K562 (cell line): ENCODE measurements around the gene C6orf47. TPM values are rescaled to one million over a fixed set of nuclear protein-coding genes. Genes with fewer than 3 reads are reported as not detected.

Experiments
- ELF2 ChIP-seq: fragments of 250-450 bp; sonication (Bioruptor Pico); IDR thresholded peaks from 2 replicates; pipeline ENCODE4 v1.5.0; 2021; ENCODE audit warnings: mild to moderate bottlenecking
- ELF4 ChIP-seq: fragments of 450-650 bp; formaldehyde crosslinking; IDR thresholded peaks from 2 replicates; pipeline ENCODE4 v1.4.0; 2022; ENCODE audit warnings: missing genetic modification characterization
- HMGN3 ChIP-seq: IDR thresholded peaks from 2 replicates; pipeline ENCODE4 v1.6.1; 2011; ENCODE audit warnings: borderline replicate concordance, low read depth, mild to moderate bottlenecking, mixed read lengths, low read length; ENCODE audit not compliant: insufficient read length; ENCODE audit errors: extremely low read depth
- ILK ChIP-seq: fragments of 450-650 bp; IDR thresholded peaks from 2 replicates; pipeline ENCODE4 v1.6.1; 2016; ENCODE audit warnings: missing genetic modification characterization, low read depth, mild to moderate bottlenecking, missing compliant biosample characterization, moderate library complexity, borderline replicate concordance
- KLF1 ChIP-seq: fragments of 450-650 bp; IDR thresholded peaks from 2 replicates; pipeline ENCODE4 v1.6.1; 2016; ENCODE audit warnings: missing genetic modification characterization, missing compliant biosample characterization
- NFIX ChIP-seq: fragments of 250-450 bp; sonication (Bioruptor Pico); IDR thresholded peaks from 2 replicates; pipeline ENCODE4 v1.4.0; 2020; ENCODE audit warnings: low read depth, mild to moderate bottlenecking, moderate library complexity
- RBM22 ChIP-seq: fragments of 200-400 bp; formaldehyde crosslinking; IDR thresholded peaks from 2 replicates; pipeline ENCODE4 v1.6.1; 2018; ENCODE audit warnings: low read length, low read depth; ENCODE audit not compliant: poor library complexity, severe bottlenecking
- ZNF143 ChIP-seq: sonication (generic); formaldehyde crosslinking; IDR thresholded peaks from 2 replicates; pipeline ENCODE4 v1.9.0; 2022; ENCODE audit warnings: mild to moderate bottlenecking, missing genetic modification reagents
- ZNF24 ChIP-seq: fragments of 450-650 bp; IDR thresholded peaks from 2 replicates; pipeline ENCODE4 v1.6.1; 2016
- ZNF436 ChIP-seq: fragments of 250-450, 450-650 bp; sonication (Bioruptor Pico); formaldehyde crosslinking; IDR thresholded peaks from 2 replicates; pipeline ENCODE4 v1.7.0; 2020; ENCODE audit warnings: mild to moderate bottlenecking
- polyA plus RNA-seq, 8 experiments: library from polyadenylated mRNA; depleted of rRNA in 4 of 8; stranded (reverse) in 5 of 8; unstranded in 3 of 8; fragments of >200 nt; fragmentation: Nextera tagmentation in 2 of 8; fragmentation: Illumina TruSeq in 1 of 8; extraction: Ambion mirVana in 2 of 8; extraction: Trizol in 1 of 8; gene quantifications; 2 replicates each; pipeline versions ENCODE4 v1.2.1 to v1.2.3, GENCODE V29; 2011 to 2014; ENCODE audit warnings: inconsistent platforms in 1 of 8, missing spikeins in 1 of 8
- total RNA-seq, 7 experiments: library from RNA; depleted of rRNA in 6 of 7; stranded (reverse); fragments of >200 nt in 6 of 7; fragmentation: Illumina TruSeq in 2 of 7; extraction: Trizol in 2 of 7; gene quantifications; 2 replicates each; pipeline versions ENCODE4 v1.2.1 to v1.2.3, GENCODE V29; 2011 to 2021; ENCODE audit warnings: low replicate concordance in 1 of 7
- TF ChIP-seq, protein P1 (sequence below): fragments of 250-450 bp; sonication (Bioruptor Pico); IDR thresholded peaks from 2 replicates; pipeline ENCODE4 v1.8.0; 2022; ENCODE audit warnings: inconsistent platforms, mild to moderate bottlenecking, moderate library complexity, borderline replicate concordance
- TF ChIP-seq, protein P2 (sequence below): fragments of 450-650 bp; IDR thresholded peaks from 2 replicates; pipeline ENCODE4 v1.6.1; 2018; ENCODE audit not compliant: partially characterized antibody
- TF ChIP-seq, protein P3 (sequence below): fragments of 200-800 bp; sonication (Bioruptor generic); IDR thresholded peaks from 2 replicates; pipeline ENCODE4 v1.6.1; 2016; ENCODE audit warnings: missing genetic modification characterization, missing compliant biosample characterization
- TF ChIP-seq, protein P4 (sequence below): fragments of 450-650 bp; IDR thresholded peaks from 2 replicates; pipeline ENCODE4 v1.6.1; 2016; ENCODE audit warnings: borderline replicate concordance

C6orf47 gene
- total and polyA plus RNA-seq, 9 of the 15 experiments (the other 6 are each of a cell fraction or from before 2014, with no cell fraction given) = 0.14 to 43.8 (median 27.0) TPM

DNA sequence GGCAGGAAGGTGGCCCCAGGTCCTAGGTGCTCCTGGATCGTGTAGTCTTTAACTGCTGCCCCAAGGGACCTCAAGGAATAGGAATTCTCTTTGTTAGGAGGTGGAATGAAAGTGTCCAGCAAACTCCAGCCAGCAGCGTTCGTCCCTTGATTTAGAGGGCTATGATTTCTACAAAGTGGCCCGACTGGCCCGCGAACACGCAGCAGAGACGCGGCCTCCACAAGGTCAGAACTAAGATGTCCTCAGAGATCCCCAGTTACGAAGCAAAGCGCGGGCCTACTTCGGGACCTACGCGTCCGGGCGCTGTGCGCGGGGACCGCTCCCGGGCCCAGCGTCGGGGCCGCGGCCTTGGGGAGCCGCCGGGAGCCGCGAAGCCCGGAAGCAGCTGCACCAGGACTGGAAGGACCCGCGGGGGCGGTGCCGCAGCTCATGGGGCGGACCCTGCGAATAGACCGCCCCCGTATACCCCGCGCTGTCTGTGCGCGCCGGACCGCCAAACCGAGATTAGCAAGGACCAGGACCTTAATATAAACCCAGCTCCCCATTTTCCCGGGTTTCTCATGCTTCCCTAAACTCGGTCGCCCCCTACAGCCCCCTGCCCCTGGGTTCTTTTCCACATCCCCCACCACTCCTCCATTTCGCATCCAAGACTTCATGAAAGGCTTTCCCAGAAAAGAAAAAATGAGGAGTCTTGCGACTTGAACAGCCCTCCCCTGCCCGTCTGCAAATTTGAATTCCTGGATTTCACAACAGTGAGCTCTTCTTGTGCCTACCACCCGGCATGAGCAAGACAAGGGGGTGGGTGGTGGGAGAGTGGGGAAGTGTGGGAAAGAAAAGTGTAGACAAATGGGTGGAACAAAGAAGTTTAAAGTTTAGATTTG lies at the start of gene C6orf47 (continued):
- TF ChIP-seq NFIX (CRISPR knock-in tag) (no peak; the same call in 1 of the 2 replicates), ZNF143 (CRISPR knock-in tag) (no peak), KLF1 (tag) (0 out of 2 replicates have a peak, but pooled peaks have one; percentile 56), HMGN3 (no peak), ELF2 (CRISPR knock-in tag) (peak; percentile 97), RBM22 (peak; percentile 95), ZNF436 (CRISPR knock-in tag) (no peak), ILK (tag) (no peak), ELF4 (CRISPR knock-in tag) (peak; percentile 36), ZNF24 (peak; percentile 62; the same call in 1 of the 2 replicates)
- TF ChIP-seq, protein P1, sequence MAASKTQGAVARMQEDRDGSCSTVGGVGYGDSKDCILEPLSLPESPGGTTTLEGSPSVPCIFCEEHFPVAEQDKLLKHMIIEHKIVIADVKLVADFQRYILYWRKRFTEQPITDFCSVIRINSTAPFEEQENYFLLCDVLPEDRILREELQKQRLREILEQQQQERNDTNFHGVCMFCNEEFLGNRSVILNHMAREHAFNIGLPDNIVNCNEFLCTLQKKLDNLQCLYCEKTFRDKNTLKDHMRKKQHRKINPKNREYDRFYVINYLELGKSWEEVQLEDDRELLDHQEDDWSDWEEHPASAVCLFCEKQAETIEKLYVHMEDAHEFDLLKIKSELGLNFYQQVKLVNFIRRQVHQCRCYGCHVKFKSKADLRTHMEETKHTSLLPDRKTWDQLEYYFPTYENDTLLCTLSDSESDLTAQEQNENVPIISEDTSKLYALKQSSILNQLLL (CRISPR knock-in tag) = 0 out of 2 replicates have a peak, but pooled peaks have one; percentile 29
- TF ChIP-seq, protein P2, sequence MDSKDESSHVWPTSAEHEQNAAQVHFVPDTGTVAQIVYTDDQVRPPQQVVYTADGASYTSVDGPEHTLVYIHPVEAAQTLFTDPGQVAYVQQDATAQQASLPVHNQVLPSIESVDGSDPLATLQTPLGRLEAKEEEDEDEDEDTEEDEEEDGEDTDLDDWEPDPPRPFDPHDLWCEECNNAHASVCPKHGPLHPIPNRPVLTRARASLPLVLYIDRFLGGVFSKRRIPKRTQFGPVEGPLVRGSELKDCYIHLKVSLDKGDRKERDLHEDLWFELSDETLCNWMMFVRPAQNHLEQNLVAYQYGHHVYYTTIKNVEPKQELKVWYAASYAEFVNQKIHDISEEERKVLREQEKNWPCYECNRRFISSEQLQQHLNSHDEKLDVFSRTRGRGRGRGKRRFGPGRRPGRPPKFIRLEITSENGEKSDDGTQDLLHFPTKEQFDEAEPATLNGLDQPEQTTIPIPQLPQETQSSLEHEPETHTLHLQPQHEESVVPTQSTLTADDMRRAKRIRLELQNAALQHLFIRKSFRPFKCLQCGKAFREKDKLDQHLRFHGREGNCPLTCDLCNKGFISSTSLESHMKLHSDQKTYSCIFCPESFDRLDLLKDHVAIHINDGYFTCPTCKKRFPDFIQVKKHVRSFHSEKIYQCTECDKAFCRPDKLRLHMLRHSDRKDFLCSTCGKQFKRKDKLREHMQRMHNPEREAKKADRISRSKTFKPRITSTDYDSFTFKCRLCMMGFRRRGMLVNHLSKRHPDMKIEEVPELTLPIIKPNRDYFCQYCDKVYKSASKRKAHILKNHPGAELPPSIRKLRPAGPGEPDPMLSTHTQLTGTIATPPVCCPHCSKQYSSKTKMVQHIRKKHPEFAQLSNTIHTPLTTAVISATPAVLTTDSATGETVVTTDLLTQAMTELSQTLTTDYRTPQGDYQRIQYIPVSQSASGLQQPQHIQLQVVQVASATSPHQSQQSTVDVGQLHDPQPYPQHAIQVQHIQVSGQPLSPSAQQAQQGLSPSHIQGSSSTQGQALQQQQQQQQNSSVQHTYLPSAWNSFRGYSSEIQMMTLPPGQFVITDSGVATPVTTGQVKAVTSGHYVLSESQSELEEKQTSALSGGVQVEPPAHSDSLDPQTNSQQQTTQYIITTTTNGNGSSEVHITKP = no peak
- TF ChIP-seq, protein P3, sequence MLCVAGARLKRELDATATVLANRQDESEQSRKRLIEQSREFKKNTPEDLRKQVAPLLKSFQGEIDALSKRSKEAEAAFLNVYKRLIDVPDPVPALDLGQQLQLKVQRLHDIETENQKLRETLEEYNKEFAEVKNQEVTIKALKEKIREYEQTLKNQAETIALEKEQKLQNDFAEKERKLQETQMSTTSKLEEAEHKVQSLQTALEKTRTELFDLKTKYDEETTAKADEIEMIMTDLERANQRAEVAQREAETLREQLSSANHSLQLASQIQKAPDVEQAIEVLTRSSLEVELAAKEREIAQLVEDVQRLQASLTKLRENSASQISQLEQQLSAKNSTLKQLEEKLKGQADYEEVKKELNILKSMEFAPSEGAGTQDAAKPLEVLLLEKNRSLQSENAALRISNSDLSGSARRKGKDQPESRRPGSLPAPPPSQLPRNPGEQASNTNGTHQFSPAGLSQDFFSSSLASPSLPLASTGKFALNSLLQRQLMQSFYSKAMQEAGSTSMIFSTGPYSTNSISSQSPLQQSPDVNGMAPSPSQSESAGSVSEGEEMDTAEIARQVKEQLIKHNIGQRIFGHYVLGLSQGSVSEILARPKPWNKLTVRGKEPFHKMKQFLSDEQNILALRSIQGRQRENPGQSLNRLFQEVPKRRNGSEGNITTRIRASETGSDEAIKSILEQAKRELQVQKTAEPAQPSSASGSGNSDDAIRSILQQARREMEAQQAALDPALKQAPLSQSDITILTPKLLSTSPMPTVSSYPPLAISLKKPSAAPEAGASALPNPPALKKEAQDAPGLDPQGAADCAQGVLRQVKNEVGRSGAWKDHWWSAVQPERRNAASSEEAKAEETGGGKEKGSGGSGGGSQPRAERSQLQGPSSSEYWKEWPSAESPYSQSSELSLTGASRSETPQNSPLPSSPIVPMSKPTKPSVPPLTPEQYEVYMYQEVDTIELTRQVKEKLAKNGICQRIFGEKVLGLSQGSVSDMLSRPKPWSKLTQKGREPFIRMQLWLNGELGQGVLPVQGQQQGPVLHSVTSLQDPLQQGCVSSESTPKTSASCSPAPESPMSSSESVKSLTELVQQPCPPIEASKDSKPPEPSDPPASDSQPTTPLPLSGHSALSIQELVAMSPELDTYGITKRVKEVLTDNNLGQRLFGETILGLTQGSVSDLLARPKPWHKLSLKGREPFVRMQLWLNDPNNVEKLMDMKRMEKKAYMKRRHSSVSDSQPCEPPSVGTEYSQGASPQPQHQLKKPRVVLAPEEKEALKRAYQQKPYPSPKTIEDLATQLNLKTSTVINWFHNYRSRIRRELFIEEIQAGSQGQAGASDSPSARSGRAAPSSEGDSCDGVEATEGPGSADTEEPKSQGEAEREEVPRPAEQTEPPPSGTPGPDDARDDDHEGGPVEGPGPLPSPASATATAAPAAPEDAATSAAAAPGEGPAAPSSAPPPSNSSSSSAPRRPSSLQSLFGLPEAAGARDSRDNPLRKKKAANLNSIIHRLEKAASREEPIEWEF (CRISPR knock-in tag) = no peak
- TF ChIP-seq, protein P4, sequence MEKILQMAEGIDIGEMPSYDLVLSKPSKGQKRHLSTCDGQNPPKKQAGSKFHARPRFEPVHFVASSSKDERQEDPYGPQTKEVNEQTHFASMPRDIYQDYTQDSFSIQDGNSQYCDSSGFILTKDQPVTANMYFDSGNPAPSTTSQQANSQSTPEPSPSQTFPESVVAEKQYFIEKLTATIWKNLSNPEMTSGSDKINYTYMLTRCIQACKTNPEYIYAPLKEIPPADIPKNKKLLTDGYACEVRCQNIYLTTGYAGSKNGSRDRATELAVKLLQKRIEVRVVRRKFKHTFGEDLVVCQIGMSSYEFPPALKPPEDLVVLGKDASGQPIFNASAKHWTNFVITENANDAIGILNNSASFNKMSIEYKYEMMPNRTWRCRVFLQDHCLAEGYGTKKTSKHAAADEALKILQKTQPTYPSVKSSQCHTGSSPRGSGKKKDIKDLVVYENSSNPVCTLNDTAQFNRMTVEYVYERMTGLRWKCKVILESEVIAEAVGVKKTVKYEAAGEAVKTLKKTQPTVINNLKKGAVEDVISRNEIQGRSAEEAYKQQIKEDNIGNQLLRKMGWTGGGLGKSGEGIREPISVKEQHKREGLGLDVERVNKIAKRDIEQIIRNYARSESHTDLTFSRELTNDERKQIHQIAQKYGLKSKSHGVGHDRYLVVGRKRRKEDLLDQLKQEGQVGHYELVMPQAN = peak; percentile 37
